K562 (cell line): ENCODE measurements around the gene ALG9. TPM values are rescaled to one million over a fixed set of nuclear protein-coding genes. Genes with fewer than 3 reads are reported as not detected.

ENCODE experiments used
- BCLAF1 ChIP-seq, 2 experiments: fragments of 450-650 bp in 1 of 2; IDR thresholded peaks; 2 replicates each; pipeline ENCODE4 v1.6.1; 2011 to 2017; ENCODE audit warnings: low read depth in 2 of 2, antibody characterized with exemption in 1 of 2, borderline replicate concordance in 1 of 2, low read length in 1 of 2, mild to moderate bottlenecking in 1 of 2, mixed read lengths in 1 of 2; ENCODE audit not compliant: control insufficient read depth in 1 of 2
- E4F1 ChIP-seq: fragments of 250-450 bp; sonication (Bioruptor Pico); IDR thresholded peaks from 2 replicates; pipeline ENCODE4 v1.5.0; 2021; ENCODE audit warnings: mild to moderate bottlenecking, borderline replicate concordance
- FOXP4 ChIP-seq: sonication (generic); formaldehyde crosslinking; IDR thresholded peaks from 2 replicates; pipeline ENCODE4 v1.8.0; 2022; ENCODE audit warnings: mild to moderate bottlenecking, missing genetic modification reagents, borderline replicate concordance
- HES1 ChIP-seq: fragments of 450-650 bp; IDR thresholded peaks from 2 replicates; pipeline ENCODE4 v1.6.1; 2016; ENCODE audit warnings: low read depth, mild to moderate bottlenecking, moderate library complexity
- NCOA1 ChIP-seq: fragments of 450-650 bp; IDR thresholded peaks from 2 replicates; pipeline ENCODE4 v1.6.1; 2016; ENCODE audit warnings: low read depth
- PRDM10 ChIP-seq: fragments of 450-650 bp; IDR thresholded peaks from 2 replicates; pipeline ENCODE4 v1.6.1; 2018; ENCODE audit not compliant: partially characterized antibody
- SREBF1 ChIP-seq: fragments of 150-350 bp; IDR thresholded peaks from 2 replicates; pipeline ENCODE4 v1.6.1; 2014; ENCODE audit warnings: antibody characterized with exemption, low read depth, low read length, borderline replicate concordance
- TCF7 ChIP-seq: sonication (generic); IDR thresholded peaks from 2 replicates; pipeline ENCODE4 v1.6.1; 2016; ENCODE audit warnings: antibody characterized with exemption, borderline replicate concordance
- VEZF1 ChIP-seq: fragments of 200-800 bp; sonication (Bioruptor generic); IDR thresholded peaks from 2 replicates; pipeline ENCODE4 v1.6.1; 2017; ENCODE audit warnings: missing genetic modification characterization, missing compliant biosample characterization
- ZNF41 ChIP-seq: fragments of 250-450 bp; sonication (Bioruptor Pico); conservative IDR thresholded peaks from 2 replicates; pipeline ENCODE4 v1.4.0; 2020; ENCODE audit warnings: mild to moderate bottlenecking
- ZNF584 ChIP-seq: fragments of 200-800 bp; sonication (Bioruptor generic); IDR thresholded peaks from 2 replicates; pipeline ENCODE4 v1.6.1; 2016; ENCODE audit warnings: low read depth, mild to moderate bottlenecking, missing genetic modification characterization, missing compliant biosample characterization
- polyA plus RNA-seq, 8 experiments: library from polyadenylated mRNA; depleted of rRNA in 4 of 8; stranded (reverse) in 5 of 8; unstranded in 3 of 8; fragments of >200 nt; fragmentation: Nextera tagmentation in 2 of 8; fragmentation: Illumina TruSeq in 1 of 8; extraction: Ambion mirVana in 2 of 8; extraction: Trizol in 1 of 8; gene quantifications; 2 replicates each; pipeline versions ENCODE4 v1.2.1 to v1.2.3, GENCODE V29; 2011 to 2014; ENCODE audit warnings: inconsistent platforms in 1 of 8, missing spikeins in 1 of 8
- total RNA-seq, 7 experiments: library from RNA; depleted of rRNA in 6 of 7; stranded (reverse); fragments of >200 nt in 6 of 7; fragmentation: Illumina TruSeq in 2 of 7; extraction: Trizol in 2 of 7; gene quantifications; 2 replicates each; pipeline versions ENCODE4 v1.2.1 to v1.2.3, GENCODE V29; 2011 to 2021; ENCODE audit warnings: low replicate concordance in 1 of 7

ALG9 gene
- total and polyA plus RNA-seq, 9 of the 15 experiments (the other 6 are each of a cell fraction or from before 2014, with no cell fraction given): 11.5 to 40.5 (median 24.9) TPM

- TF ChIP-seq PRDM10 (no peak), TCF7 (peak; percentile 84), E4F1 (CRISPR knock-in tag) (no peak), ZNF41 (CRISPR knock-in tag) (no peak), ZNF584 (no peak), HES1 (no peak), VEZF1 (peak; percentile 98), BCLAF1 (IDR thresholded peaks at IDR 0.05; ENCODE audit: borderline replicate concordance in 1 of 2, control insufficient read depth in 1 of 2, low read depth in 2 of 2, low read length in 1 of 2) (0 out of 4 replicates have a peak, but pooled peaks of 1 of the 2 experiments have one; percentile 28), NCOA1 (peak; percentile 98), SREBF1 (no peak), FOXP4 (CRISPR knock-in tag) (no peak)
These were observed 7.7 kb upstream of the ALG9 start, which contains the start of the genes CFAP68 and FDXACB1 (continued) for GRCh38 chr11:111878849-111879636.
